Measurements from ENCODE around the gene ASB10. TPM values are rescaled to one million over a fixed set of nuclear protein-coding genes. Genes with fewer than 3 reads are reported as not detected.

The ASB10 gene
- total RNA-seq, 1 donor from 2014 or later = not detected

- H3K27me3 ChIP-seq (ENCODE audit: control insufficient read depth, insufficient read depth, low read length) = peaks cover 70% of the 10 kb centered on the region
- no peaks in the 10 kb centered on the region for H3K36me3 ChIP-seq (ENCODE audit: control insufficient read depth, insufficient read depth, low read length)
- H3K4me3 ChIP-seq (ENCODE audit: low read depth, low read length) = no peak overlapping the region
- no peak for DNase-seq (ENCODE audit: low read depth)
- TF ChIP-seq CTCF (IDR thresholded peaks at IDR 0.05; ENCODE audit: insufficient read depth, low read length, poor library complexity, severe bottlenecking) = no peak
Measured at GRCh38 chr7:151174246-151175046, 12.6 kb downstream of the ASB10 start.

GRCh38 chr7:151173386-151174245 is 13.4 kb downstream of the ASB10 start:
- DNase-seq (ENCODE audit: low read depth) = no peak
- no peak overlapping the region for H3K4me3 ChIP-seq (ENCODE audit: low read depth, low read length)
- no peak for TF ChIP-seq CTCF (IDR thresholded peaks at IDR 0.05; ENCODE audit: insufficient read depth, low read length, poor library complexity, severe bottlenecking)
- H3K27me3 ChIP-seq (ENCODE audit: control insufficient read depth, insufficient read depth, low read length) = peaks cover 70% of the 10 kb centered on the region
- H3K36me3 ChIP-seq (ENCODE audit: control insufficient read depth, insufficient read depth, low read length) = no peaks in the 10 kb centered on the region

GRCh38 chr7:151172273-151173141 is 14.5 kb downstream of the ASB10 start:
- Histone ChIP-seq H3K27me3 (ENCODE audit: control insufficient read depth, insufficient read depth, low read length) (peaks cover 74% of the 10 kb centered on the region), H3K36me3 (ENCODE audit: control insufficient read depth, insufficient read depth, low read length) (no peaks in the 10 kb centered on the region), H3K4me3 (ENCODE audit: low read depth, low read length) (no peak overlapping the region)
- TF ChIP-seq CTCF (IDR thresholded peaks at IDR 0.05; ENCODE audit: insufficient read depth, low read length, poor library complexity, severe bottlenecking) = peak; percentile 100
- no peak for DNase-seq (ENCODE audit: low read depth)

- Histone ChIP-seq H3K36me3 (ENCODE audit: control insufficient read depth, insufficient read depth, low read length) (no peaks in the 10 kb centered on the region), H3K4me3 (ENCODE audit: low read depth, low read length) (no peak overlapping the region), H3K27me3 (ENCODE audit: control insufficient read depth, insufficient read depth, low read length) (peaks cover 66% of the 10 kb centered on the region)
- DNase-seq (ENCODE audit: low read depth) = no peak
- TF ChIP-seq CTCF (IDR thresholded peaks at IDR 0.05; ENCODE audit: insufficient read depth, low read length, poor library complexity, severe bottlenecking) = no peak
Measured at GRCh38 chr7:151168787-151169162, 18.3 kb downstream of the ASB10 start.

GRCh38 chr7:151168003-151168786 is 18.9 kb downstream of the ASB10 start:
- Histone ChIP-seq H3K4me3 (ENCODE audit: low read depth, low read length) (peak overlapping the region; percentile 16), H3K27me3 (ENCODE audit: control insufficient read depth, insufficient read depth, low read length) (peaks cover 61% of the 10 kb centered on the region), H3K36me3 (ENCODE audit: control insufficient read depth, insufficient read depth, low read length) (no peaks in the 10 kb centered on the region)
- peak; percentile 56 for TF ChIP-seq CTCF (IDR thresholded peaks at IDR 0.05; ENCODE audit: insufficient read depth, low read length, poor library complexity, severe bottlenecking)
- no peak for DNase-seq (ENCODE audit: low read depth)
